ENCODE results near the gene GPR119. TPM values are rescaled to one million over a fixed set of nuclear protein-coding genes. Genes with fewer than 3 reads are reported as not detected.
"Not testable (repeated sequence)": the region's sequence is repeated elsewhere in the genome, so short reads cannot be mapped to it uniquely, and the experiment has no call there.

GPR119 gene
- total RNA-seq (2014; rRNA removed; shearing (Covaris generic)), result not detected in 2 replicates

DNA sequence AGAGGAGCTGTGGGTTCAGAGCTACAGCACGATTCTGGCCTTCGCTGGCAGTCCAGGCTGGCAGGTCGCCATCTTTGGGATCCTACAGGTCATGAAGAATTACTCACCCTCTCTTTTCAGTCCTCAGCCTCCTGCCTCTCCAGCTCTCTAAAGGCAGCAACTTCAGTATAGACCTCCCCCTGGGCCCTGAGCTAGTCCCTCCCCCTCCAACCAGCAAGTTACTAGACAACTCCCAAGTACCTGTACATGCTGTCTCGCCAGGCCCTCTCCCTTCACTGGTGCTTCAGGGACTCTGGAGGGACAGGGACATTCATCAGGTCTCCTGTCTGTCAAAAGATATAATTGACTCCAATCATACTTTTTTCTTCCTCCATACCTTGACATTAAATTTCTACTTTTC is at the start of gene GPR119:
GPR119 (minus strand) TSS at position 155 of the 400 bp plus-strand sequence. CDS start 227 bp downstream, outside the sequence.
- DNase-seq (ENCODE audit: low spot score), result no peak

DNA sequence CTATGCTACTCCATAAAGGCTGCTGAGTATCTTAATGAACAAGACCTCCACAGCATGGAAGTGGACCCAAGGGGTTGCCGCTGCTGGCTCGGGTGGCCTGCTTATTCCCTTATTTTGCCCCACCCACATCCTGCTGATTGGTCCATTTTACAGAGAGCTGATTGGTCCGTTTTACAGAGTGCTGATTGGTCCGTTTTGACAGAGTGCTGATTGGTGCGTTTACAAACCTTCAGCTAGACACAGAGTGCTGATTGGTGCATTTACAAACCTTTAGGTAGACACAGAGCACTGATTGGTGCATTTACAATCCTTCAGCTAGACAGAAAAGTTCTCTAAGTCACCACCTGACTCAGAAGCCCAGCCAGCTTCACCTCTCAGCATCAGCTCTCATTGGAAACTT is 43.8 kb upstream of the GPR119 start:
- DNase-seq (ENCODE audit: low spot score), result not testable (repeated sequence)

DNA sequence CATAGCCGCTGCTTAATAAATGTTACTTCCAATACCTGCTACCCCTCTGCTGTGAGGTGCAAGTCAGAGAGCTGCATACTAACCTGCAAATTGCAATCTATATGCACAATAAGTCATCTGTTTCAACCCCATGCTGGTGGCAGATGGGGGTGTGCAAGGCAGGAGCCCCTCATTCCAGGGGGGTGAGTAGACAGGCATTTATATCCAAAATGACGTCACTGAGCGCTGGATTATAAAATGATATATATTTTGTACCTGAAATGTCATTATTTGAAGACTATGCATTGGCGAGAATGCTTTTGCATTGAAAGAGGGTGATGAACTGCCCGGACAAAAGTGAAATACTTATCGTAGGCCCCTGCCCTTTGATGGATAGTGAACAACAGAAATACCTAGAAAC is 41.1 kb upstream of the GPR119 start:
- no peak for DNase-seq (ENCODE audit: low spot score)

DNA sequence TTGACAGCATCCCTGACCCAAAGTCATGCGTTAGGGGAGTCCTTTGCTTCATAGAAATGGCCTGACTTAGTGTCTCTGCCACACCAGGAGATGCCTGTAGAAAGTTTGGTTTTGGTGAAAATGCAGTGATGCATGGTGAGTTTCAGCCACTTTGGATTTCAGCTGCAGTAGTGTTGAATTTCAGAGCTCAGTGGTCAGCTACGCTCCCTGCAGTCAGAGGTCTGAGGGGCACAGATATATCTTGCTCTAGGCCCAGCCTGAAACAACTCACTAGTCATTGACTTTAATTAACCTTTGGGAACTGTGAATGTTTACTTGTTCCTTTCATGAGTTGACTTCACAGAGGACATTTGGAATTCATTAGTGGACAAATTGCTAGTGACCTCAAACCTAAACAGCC is 33.8 kb upstream of the GPR119 start:
- DNase-seq (ENCODE audit: low spot score), result no peak

DNA sequence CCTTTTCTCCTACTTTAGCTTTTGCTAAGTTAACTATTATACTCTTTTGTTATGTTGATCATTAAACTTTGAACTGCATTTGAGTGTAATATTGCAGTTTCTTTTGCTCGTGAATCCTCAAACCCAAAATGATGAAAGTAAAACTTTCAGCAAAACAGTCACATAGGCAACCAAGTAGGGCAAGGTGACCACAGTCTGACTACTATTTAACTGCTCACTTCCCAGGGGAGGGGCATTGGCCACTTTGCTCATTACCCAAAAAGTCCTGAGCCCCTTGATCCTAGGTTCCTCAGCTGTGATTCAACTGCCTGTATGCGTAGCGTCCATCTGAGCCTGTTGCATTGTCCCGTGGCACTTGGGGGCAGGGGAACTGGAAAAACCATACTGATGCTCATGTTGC is 33.3 kb upstream of the GPR119 start:
- DNase-seq (ENCODE audit: low spot score), result no peak

DNA sequence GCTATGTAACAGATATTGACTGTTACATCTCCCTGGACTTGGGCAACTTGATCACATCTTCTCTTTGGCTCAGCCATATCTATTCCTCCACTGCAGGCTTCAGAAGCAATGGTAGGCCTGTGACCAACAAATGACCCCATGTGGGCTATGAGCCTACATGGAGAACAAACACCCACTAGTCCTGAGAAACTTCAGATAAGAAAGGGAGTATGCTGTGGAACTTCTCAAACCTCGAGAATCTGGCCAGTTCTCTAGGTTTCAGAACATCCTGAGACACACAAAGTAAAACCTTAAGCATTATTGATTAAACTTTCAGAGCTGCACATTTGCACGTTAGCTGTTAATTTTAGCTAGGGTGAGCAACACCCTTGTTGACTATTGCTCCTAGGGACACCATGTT is 32.6 kb upstream of the GPR119 start:
- no peak for DNase-seq (ENCODE audit: low spot score)

DNA sequence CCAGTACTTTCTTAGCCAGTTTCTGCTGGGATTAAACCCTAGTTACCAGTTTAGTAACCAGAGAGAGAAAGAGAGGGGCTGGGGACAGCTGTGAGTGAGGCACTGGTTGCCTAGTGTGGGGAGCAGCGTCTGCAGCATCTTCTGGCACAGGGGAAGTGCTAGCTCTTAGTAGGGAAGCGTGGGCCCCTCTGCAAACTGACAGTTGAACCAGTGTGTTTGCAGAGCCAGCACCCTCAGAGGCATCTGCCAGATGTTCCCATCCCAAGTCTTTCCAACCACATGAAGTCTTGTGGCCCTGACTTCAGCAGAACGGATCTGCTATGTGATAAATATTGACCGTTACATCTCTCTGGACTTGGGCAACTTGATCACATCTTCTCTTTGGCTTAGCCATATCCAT is 31.3 kb upstream of the GPR119 start:
- no peak for DNase-seq (ENCODE audit: low spot score)

DNA sequence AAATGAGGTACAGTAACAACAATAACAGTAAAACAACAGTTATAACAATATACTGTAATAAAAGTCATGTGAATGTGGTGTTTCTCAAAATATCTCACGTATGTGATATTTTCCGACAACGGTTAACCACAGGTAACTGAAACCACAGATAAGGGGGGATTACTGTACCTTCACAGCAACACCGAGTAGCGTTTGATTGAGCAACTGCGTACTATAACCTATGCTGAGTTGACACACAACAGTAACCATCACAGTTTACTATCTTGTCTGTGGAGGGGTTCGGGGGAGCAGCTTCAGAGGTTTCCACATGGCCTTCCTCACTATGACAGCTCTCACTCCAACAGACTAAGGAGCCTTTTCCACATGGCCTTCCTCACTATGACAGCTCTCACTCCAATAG is 29.7 kb upstream of the GPR119 start:
- no peak for DNase-seq (ENCODE audit: low spot score)

DNA sequence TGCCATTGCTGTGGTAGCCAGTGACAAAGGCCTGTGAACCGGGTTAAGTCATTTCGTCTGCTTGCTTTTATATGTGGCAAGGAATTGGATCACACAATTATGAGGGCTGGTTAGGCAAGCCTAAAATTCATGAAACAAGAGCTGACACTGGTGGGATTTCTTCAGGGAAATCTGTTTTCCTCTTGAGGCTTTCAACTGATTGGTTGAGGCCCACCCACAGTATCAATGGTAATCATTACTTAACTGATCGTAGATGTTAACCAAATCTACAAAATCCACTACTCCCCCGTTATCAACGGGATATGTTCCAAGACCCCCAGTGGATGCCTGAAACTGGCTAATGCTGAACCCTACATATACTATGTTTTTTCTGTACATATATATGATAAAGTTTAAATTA is 29.3 kb upstream of the GPR119 start:
- no peak for DNase-seq (ENCODE audit: low spot score)

DNA sequence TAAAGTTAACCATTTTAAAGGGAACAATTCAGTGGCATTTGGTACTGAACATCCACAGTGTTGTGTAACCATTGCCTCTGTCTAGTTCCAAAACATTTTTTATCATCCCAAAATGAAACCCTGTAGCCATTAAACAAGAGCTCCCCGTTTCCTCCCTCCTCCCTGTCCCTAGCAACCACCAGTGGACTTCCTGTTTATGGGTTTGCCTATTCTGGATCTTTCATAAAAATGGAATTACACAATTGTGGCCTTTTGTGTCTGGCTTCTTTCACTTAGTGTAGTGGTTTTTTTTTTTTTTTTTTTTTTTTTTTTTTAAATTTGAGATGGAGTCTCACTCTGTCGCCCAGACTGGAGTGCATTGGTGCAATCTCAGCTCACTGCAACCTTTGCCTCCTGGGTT is 27.9 kb upstream of the GPR119 start:
- DNase-seq (ENCODE audit: low spot score), result no peak

DNA sequence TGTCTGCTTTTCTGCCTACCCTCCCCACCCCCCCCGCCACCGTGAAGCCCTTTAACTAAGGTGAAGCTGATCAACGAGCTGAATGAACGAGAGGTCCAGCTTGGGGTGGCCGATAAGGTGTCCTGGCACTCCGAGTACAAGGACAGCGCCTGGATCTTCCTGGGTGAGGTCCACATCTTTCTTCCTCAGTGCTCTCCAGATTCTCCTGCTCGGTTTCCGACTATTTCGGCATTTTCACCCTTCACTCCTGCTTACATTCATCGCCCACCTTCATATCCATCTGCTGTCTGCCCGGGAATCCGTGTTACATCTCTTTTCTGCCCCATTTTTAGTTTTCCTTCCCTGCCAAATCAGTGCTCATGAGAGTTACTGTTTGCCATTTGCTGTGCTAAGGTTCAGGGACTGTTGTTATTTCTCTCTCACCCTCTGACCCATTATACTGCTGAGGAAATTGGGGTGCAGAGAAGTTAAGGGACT is 16.8 kb upstream of the GPR119 start:
- DNase-seq (ENCODE audit: low spot score), result no peak

DNA sequence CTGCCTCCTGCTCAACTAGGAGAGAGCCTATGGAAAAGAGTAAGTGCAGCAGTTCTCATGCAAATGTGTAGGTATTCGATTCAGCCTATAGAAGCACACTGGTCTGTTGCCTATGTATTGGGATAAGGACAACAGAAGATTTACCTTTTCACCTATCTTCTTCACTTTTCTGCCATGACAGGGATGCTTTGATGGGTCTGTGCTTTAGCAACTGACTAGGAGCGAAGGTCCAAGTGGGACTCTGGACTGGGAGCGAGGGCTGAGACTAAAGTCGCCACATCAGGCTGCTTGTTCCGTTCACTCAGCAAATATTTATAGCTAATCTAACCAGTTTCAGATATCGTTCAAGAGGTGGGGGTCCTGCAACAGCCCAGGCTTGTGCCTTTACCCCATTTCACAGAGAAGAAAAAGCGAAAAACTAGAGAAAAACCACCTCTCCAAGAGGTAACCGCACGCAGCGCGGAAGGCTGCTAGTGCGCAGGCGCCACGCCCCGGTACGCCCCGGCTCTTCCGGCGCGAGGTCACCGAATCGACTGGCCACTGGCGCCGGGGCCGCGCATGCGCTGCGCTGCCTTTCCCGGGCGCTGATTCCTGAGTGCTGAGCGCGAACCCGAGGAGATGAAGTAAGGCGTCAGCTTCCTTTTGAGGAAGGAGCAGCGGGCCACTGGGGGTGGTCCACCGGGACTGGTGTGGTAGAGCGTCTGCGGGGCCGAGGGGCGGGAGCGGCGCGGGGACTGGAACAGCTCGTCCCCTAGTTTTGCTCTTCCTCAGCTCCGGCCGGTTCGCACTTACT is 16.1 kb upstream of the GPR119 start, which contains the start of gene RBMX2:
RBMX2 (plus strand) TSS at position 573 of the 793 bp plus-strand sequence; CDS start at position 619, 46 bp downstream.
- peak; percentile 66 for DNase-seq (ENCODE audit: low spot score)

DNA sequence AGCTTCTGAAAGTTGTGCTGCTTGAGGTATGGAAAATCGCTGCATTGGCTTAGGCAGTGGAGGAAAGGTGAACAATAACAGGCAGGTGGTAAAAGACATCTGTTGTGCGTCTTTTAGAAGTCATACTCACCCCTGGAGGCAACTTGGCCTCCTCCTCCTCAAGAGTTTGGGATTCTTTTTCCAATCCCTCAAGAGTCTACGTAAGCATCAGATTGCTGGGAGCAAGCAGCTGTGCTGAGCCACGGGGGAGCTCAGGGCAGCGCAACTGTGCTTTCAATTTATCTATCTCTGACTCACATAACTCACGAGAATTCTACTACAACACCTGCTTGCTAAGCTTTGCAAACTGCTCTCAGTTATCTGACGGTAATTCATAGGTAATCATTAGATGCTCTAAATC is 9.9 kb upstream of the GPR119 start:
- DNase-seq (ENCODE audit: low spot score), result no peak

DNA sequence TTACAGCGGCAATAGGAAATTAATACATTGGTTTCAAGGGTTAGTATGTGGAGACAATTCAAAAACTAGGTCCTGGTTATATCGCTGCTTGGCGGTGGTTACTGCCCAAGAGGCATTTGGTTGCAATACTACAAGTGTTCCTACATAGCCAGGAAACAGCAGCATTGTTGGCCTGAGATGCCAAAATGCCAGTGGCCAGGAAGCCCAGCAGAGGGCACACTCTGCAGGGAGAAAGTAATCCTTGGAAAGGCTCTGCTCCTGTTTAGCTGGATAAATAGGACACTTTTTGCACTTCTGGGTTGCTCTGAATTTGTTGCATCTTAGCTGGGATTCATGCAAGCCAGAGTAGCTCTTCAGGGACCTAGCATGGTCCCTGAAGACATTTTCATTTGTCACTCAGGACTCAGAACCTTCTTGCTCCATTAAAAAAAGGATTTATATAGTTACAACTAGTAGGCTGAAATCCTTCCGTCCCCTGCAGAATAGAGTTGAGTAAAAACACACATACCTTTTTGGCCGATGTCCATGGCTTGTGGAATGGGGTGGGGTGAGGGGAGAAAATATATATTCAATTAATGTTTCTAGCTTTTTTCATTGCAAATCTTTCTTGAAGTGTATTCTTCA is 8.1 kb upstream of the GPR119 start:
- DNase-seq (ENCODE audit: low spot score), result peak; percentile 36

DNA sequence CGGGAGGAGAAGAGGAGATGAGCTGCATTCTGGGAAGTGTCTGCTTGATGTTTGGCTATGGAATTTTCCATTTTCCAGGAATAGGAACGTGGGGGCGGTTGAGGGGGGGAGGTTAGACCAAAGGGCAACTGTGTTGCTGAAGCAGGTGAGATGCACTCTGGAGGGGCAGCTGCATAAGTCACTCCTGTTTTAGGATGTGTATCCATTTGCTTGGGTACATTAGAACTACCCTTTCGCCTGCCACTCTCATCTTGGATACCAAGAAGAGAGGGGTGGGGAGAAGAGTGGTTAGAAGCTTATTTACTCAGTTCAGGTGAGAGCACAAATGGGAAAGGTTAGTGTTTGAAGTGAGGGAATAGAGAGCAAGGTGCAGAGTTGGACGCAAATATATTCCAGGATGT is 934 bp upstream of the GPR119 start:
- DNase-seq (ENCODE audit: low spot score), result no peak

DNA sequence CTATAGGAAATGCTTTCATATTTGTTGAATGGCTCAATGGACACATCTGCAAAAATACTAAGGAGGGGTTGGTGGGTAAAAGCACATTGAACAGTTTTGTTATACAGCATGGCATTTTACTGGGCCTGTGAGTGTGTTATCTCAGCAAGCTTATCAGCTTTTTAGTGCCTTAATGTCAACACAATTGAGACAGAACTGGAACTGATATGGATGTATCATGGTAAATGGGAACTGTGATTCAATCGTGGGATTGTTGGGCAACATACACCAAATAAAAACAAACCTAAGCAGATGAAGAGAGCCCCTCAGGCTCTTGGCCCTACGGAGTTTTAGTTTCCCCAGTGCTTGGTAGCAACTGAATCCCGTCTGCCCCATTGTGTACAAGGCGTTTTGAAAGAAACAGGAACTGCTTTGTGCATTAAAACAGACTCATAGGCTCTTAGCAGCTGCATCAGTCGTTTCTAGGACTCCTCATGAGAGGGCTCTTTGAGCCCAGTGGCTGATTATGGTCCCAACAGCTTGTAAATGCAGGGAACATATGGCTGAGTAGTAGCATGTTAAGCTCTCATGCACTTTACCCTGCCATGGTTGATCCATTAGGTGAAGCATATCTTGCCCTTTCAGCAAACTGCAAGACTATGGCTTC is 7.3 kb downstream of the GPR119 start:
- DNase-seq (ENCODE audit: low spot score), result no peak

DNA sequence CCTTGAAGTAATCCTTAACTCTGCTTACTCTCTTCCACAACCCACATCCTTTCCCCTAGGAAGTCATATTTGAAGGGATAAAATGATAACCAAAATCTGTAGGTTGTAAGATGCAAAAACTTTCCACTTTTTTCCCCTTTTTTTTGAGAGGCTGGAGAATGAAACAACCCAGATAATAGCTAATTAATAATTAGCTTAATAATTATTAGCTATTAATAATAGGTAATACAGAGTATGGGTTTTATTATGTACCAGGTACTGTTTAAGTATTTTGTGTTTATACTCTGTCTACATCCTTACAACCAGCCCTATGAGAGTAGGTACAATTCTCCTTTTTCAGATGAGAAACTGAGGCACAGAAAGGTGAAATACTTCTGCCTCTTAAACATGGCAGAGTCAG is 9.4 kb downstream of the GPR119 start:
- no peak for DNase-seq (ENCODE audit: low spot score)

DNA sequence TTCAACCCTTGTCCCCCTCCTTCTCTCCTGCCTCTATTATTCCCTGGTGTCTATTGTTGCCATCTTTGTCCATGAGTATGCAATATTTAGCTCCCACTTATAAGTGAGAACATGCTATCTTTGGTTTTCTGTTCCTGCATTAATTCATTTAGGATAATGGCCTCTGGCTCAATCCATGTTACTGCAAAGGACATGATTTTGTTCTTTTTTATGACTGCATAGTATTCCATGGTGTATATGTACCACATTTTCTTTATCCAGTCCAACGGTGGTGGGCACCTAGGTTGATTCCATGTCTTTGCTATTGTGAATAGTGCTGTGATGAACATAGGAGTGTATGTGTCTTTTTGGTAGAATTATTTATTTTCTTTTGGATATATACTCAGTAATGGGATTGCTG is 33.4 kb downstream of the GPR119 start:
- DNase-seq (ENCODE audit: low spot score), result not testable (repeated sequence)

DNA sequence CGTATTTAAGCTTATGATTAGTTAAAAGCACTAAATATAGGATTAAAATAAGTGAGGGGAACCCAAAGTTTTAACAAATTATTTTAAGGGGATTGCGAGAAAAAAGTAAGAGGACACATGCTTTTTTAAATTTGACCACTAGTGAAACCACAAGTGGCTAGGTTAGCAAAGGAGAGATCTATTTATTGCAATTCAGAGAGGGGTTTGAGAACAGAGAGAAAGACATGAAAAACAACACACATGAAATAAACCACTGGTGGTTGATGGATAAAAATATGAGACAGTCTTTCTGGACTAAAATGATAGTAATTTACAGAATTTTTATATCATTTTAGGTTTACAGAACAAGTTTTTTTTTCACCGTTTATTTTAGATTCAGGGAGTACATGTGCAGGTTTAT is 33.9 kb downstream of the GPR119 start:
- DNase-seq (ENCODE audit: low spot score), result no peak

DNA sequence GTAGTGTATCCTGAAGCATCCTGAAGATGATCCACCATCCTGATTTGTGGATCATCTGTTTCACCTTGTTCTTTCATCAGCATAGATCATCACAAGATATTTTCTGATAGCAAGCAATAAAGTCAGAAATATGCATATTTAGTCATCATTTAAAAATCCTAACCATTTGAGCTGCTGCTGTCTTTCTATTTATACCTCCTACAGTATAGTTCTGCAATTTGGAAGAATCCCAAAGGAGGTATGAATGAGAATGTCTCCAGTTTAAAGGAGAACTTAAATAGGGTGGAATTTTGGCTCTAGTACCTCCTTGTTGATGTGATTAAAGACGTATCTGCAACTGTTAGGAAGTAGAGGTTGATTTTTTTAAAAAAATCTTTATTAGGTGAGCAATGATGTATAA is 38.2 kb downstream of the GPR119 start:
- no peak for DNase-seq (ENCODE audit: low spot score)

DNA sequence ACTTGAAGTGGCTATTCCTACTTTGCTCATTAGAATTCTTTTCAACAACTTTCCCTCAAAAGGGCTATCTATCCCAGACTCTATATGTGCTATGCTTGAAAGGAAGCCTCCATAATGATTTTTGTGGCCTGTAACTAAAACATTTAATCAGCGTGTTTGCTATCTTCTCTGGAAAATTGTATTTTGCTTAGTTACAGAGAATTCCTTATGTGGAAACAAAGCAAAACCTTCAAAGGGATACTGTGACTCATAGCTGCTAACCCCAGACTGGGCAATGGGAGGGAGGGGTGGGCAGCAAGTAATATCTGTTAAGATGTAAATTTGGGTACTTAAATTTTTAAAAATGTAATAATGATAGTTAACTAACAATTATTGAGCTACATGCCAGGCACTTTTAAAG is 42.1 kb downstream of the GPR119 start:
- no peak for DNase-seq (ENCODE audit: low spot score)

DNA sequence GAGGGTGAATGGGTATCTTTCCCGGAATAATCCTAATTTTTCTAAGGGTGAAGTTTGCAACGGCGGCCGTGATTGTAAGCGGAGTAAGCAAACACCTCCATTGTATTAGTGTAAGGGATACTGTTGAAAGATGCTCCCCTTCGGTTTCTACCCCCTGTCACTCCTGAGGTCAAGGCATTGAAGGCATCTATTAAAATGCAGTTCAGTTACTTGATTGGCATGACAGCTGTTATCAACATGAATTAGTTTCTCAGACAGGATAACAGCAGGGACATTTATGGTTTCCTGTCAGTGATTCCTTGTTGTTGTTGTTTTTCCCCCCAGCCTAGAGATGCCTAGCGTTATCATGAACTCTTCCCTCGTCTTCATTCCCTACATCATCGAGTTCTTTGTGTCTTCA is 45.2 kb downstream of the GPR119 start:
- DNase-seq (ENCODE audit: low spot score), result no peak
